Erythroblast (primary cell): ENCODE measurements around the gene RNF39.

ENCODE experiments used
- GATA1 ChIP-seq: IDR thresholded peaks from 2 replicates; pipeline ENCODE4 v1.6.1; 2011; ENCODE audit warnings: low read depth, mild to moderate bottlenecking, control low read depth, low read length, moderate library complexity
- POLR2A ChIP-seq: IDR thresholded peaks from 2 replicates; pipeline ENCODE4 v1.6.1; 2011; ENCODE audit warnings: mild to moderate bottlenecking, low read length

- TF ChIP-seq POLR2A (no peak), GATA1 (no peak)
Observed at GRCh38 chr6:30020626-30021025, 54.9 kb downstream of the RNF39 start.
